ENCODE data around the gene ARHGAP18. TPM values are rescaled to one million over a fixed set of nuclear protein-coding genes. Genes with fewer than 3 reads are reported as not detected.

Gene ARHGAP18
- total RNA-seq, 3 donors from 2014 or later (not counting 1 experiment from before 2014, with no cell fraction given) = 11.5 to 12.5 (median 11.8) TPM

- no peaks in the 10 kb centered on the region for H3K9me3 ChIP-seq (ENCODE audit: control insufficient read depth, insufficient read depth, low read length)
- H3K4me1 ChIP-seq (ENCODE audit: control insufficient read depth, insufficient read depth, low read length) = peaks cover 3% of the 10 kb centered on the region
- ATAC-seq = no peak
- Mint-ChIP-seq H3K4me3 (no peak overlapping the region), H3K27ac (no peak overlapping the region), H3K9me3 (no peaks in the 10 kb centered on the region), H3K36me3 (no peaks in the 10 kb centered on the region), H3K4me1 (peaks cover 14 to 21% of the 10 kb centered on the region in 2 donors), H3K27me3 (ENCODE audit: low read depth in 2 of 2) (no peaks in the 10 kb centered on the region)
- intact Hi-C loops (cut with micrococcal nuclease) = no loop called here
- no peaks in the 10 kb centered on the region for H3K36me3 ChIP-seq (ENCODE audit: control insufficient read depth, insufficient read depth, low read length)
- no peak for DNase-seq
- H3K27me3 ChIP-seq (ENCODE audit: control insufficient read depth, insufficient read depth, low read length) = no peaks in the 10 kb centered on the region
- H3K4me3 ChIP-seq (ENCODE audit: low read length) = no peak overlapping the region
- TF ChIP-seq CTCF (IDR thresholded peaks at IDR 0.05) = no peak
- whole genome bisulfite sequencing (ENCODE audit: insufficient coverage) = no CpG with 5 or more reads among the region's 1 CpG
- H3K27ac ChIP-seq (ENCODE audit: low read length) = no peak overlapping the region
Measured at GRCh38 chr6:129678463-129678862, 31.5 kb downstream of the ARHGAP18 start.

GRCh38 chr6:129677620-129678325 lies 32.2 kb downstream of the ARHGAP18 start:
- no peaks in the 10 kb centered on the region for H3K27me3 Mint-ChIP-seq (ENCODE audit: low read depth in 2 of 2)
- intact Hi-C loops (cut with micrococcal nuclease) = no loop called here
- H3K27ac Mint-ChIP-seq = no peak overlapping the region
- H3K4me3 Mint-ChIP-seq = no peak overlapping the region
- Histone ChIP-seq H3K9me3 (ENCODE audit: control insufficient read depth, insufficient read depth, low read length) (no peaks in the 10 kb centered on the region), H3K4me3 (ENCODE audit: low read length) (no peak overlapping the region), H3K27ac (ENCODE audit: low read length) (no peak overlapping the region), H3K4me1 (ENCODE audit: control insufficient read depth, insufficient read depth, low read length) (no peaks in the 10 kb centered on the region), H3K36me3 (ENCODE audit: control insufficient read depth, insufficient read depth, low read length) (no peaks in the 10 kb centered on the region), H3K27me3 (ENCODE audit: control insufficient read depth, insufficient read depth, low read length) (no peaks in the 10 kb centered on the region)
- no peaks in the 10 kb centered on the region for H3K36me3 Mint-ChIP-seq
- 90% methylated on average over 2 of the region's 2 CpGs for whole genome bisulfite sequencing (ENCODE audit: insufficient coverage)
- no peak for ATAC-seq
- no peak for TF ChIP-seq CTCF (IDR thresholded peaks at IDR 0.05)
- H3K4me1 Mint-ChIP-seq = peaks cover 17 to 24% of the 10 kb centered on the region in 2 donors
- no peak for DNase-seq
- no peaks in the 10 kb centered on the region for H3K9me3 Mint-ChIP-seq

DNA sequence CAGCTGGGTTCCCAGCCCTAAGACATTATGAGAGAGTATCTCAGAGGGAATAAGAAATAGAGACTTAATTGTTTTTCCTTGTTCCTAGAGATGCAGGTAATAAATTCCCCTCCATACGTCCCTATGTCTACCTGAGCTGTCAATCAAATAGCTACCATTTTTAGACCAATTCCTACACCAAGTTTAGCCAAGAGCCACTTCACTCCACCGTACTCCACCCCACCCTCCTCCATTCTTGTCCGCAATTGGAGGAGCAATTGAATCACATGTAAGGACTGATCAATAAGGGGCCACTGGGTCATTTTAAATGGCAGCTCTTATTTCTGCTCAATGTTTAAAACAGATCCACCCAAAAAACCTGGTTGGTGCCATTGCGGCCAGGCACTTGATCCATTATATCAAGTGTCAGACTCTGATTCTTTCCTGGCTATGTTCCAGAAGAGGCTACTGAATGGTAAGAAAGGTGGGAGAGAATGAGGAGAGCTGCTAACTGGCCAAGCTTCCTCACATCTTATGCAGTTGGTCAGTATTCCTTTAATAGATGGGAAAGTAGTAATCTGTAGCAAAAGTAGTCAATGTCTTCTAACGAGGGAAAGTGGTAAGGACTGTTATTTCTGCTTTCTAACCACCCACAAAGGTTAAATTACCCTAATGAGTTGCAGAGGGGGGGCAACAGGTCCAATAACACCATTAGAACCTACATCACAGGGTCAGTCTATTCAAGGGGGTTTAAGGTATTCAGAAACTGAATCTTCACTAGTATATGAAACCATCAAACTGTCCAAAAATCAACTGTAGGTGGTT lies 34.1 kb downstream of the ARHGAP18 start:
- Mint-ChIP-seq H3K27ac (no peak overlapping the region), H3K4me1 (peaks cover 26 to 27% of the 10 kb centered on the region in 2 donors), H3K36me3 (no peaks in the 10 kb centered on the region), H3K9me3 (no peaks in the 10 kb centered on the region), H3K27me3 (ENCODE audit: low read depth in 2 of 2) (no peaks in the 10 kb centered on the region), H3K4me3 (no peak overlapping the region)
- H3K27ac ChIP-seq (ENCODE audit: low read length) = no peak overlapping the region
- WGBS (ENCODE audit: insufficient coverage) = 94% methylated on average over 4 of the region's 5 CpGs
- H3K36me3 ChIP-seq (ENCODE audit: control insufficient read depth, insufficient read depth, low read length) = no peaks in the 10 kb centered on the region
- no peak for DNase-seq
- no peaks in the 10 kb centered on the region for H3K27me3 ChIP-seq (ENCODE audit: control insufficient read depth, insufficient read depth, low read length)
- no peak for ATAC-seq
- peaks cover 6% of the 10 kb centered on the region for H3K4me1 ChIP-seq (ENCODE audit: control insufficient read depth, insufficient read depth, low read length)
- H3K9me3 ChIP-seq (ENCODE audit: control insufficient read depth, insufficient read depth, low read length) = no peaks in the 10 kb centered on the region
- no peak for TF ChIP-seq CTCF (IDR thresholded peaks at IDR 0.05)
- H3K4me3 ChIP-seq (ENCODE audit: low read length) = no peak overlapping the region
- intact Hi-C loops (cut with micrococcal nuclease) = no loop called here
